Measurements from ENCODE around the gene NCKAP5. TPM values are rescaled to one million over a fixed set of nuclear protein-coding genes. Genes with fewer than 3 reads are reported as not detected.

The NCKAP5 gene
- polyA plus RNA-seq, 3 donors, result not detected

- no peak overlapping the region for H3K27ac Mint-ChIP-seq
- no peak overlapping the region for H3K4me3 Mint-ChIP-seq
- H3K9me3 ChIP-seq (replicated peaks in 1 of 2; ENCODE audit: control insufficient read depth in 1 of 2, insufficient read depth in 1 of 2, low read length in 2 of 2), result peaks cover 17% of the 10 kb centered on the region in 2 donors
- TF ChIP-seq, protein P1, sequence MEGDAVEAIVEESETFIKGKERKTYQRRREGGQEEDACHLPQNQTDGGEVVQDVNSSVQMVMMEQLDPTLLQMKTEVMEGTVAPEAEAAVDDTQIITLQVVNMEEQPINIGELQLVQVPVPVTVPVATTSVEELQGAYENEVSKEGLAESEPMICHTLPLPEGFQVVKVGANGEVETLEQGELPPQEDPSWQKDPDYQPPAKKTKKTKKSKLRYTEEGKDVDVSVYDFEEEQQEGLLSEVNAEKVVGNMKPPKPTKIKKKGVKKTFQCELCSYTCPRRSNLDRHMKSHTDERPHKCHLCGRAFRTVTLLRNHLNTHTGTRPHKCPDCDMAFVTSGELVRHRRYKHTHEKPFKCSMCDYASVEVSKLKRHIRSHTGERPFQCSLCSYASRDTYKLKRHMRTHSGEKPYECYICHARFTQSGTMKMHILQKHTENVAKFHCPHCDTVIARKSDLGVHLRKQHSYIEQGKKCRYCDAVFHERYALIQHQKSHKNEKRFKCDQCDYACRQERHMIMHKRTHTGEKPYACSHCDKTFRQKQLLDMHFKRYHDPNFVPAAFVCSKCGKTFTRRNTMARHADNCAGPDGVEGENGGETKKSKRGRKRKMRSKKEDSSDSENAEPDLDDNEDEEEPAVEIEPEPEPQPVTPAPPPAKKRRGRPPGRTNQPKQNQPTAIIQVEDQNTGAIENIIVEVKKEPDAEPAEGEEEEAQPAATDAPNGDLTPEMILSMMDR (IDR thresholded peaks at IDR 0.05), result no peak
- no CpG with 5 or more reads among the region's 1 CpG for WGBS (ENCODE audit: insufficient coverage)
- H3K27me3 Mint-ChIP-seq (ENCODE audit: low read depth in 3 of 3), result peaks cover 0 to 1% (median 0%) of the 10 kb centered on the region in 3 donors
- H3K4me2 ChIP-seq (replicated peaks; ENCODE audit: extremely low read depth, low read length, poor library complexity, severe bottlenecking), result no peak overlapping the region
- H3K4me1 Mint-ChIP-seq, result no peaks in the 10 kb centered on the region
- H3K27me3 ChIP-seq (ENCODE audit: control insufficient read depth in 2 of 2, insufficient read depth in 2 of 2, low read length in 2 of 2), result no peaks in the 10 kb centered on the region
- H2AFZ ChIP-seq (ENCODE audit: insufficient read depth, low read depth, low read length, poor library complexity, severe bottlenecking), result no peak overlapping the region
- no peaks in the 10 kb centered on the region for H3K36me3 ChIP-seq (replicated peaks in 1 of 2; ENCODE audit: control insufficient read depth in 1 of 2, insufficient read depth in 2 of 2, low read length in 2 of 2)
- H3K27ac ChIP-seq (ENCODE audit: low read depth in 1 of 2, low read length in 2 of 2), result no peak overlapping the region
- no peaks in the 10 kb centered on the region for H3K36me3 Mint-ChIP-seq
- no peaks in the 10 kb centered on the region for H3K4me1 ChIP-seq (ENCODE audit: control insufficient read depth in 1 of 2, insufficient read depth in 2 of 2, low read length in 2 of 2)
- H3K79me2 ChIP-seq (ENCODE audit: insufficient read depth, low read length), result no peaks in the 10 kb centered on the region
- intact Hi-C loops (cut with micrococcal nuclease), result no loop called here
- no peaks in the 10 kb centered on the region for H4K20me1 ChIP-seq (ENCODE audit: insufficient read depth, low read length)
- H3K9ac ChIP-seq (ENCODE audit: insufficient read depth, low read length, poor library complexity, severe bottlenecking), result no peak overlapping the region
- H3K4me3 ChIP-seq (replicated peaks in 1 of 3; ENCODE audit: low read depth in 2 of 3, low read length in 3 of 3), result no peak overlapping the region
- peaks cover 5 to 12% (median 8%) of the 10 kb centered on the region in 7 donors for H3K9me3 Mint-ChIP-seq
- no peak for DNase-seq
These were observed 174.4 kb downstream of the NCKAP5 start for GRCh38 chr2:133393895-133394294.

- peaks cover 0 to 3% (median 0%) of the 10 kb centered on the region in 3 donors for H3K27me3 Mint-ChIP-seq (ENCODE audit: low read depth in 3 of 3)
- intact Hi-C loops (cut with micrococcal nuclease), result no loop called here
- TF ChIP-seq, protein P1 (IDR thresholded peaks at IDR 0.05), result no peak
- Histone ChIP-seq H3K79me2 (ENCODE audit: insufficient read depth, low read length) (no peaks in the 10 kb centered on the region), H3K36me3 (replicated peaks in 1 of 2; ENCODE audit: control insufficient read depth in 1 of 2, insufficient read depth in 2 of 2, low read length in 2 of 2) (no peaks in the 10 kb centered on the region), H3K9ac (ENCODE audit: insufficient read depth, low read length, poor library complexity, severe bottlenecking) (no peak overlapping the region), H3K27me3 (ENCODE audit: control insufficient read depth in 2 of 2, insufficient read depth in 2 of 2, low read length in 2 of 2) (no peaks in the 10 kb centered on the region), H2AFZ (ENCODE audit: insufficient read depth, low read depth, low read length, poor library complexity, severe bottlenecking) (no peak overlapping the region), H3K9me3 (replicated peaks in 1 of 2; ENCODE audit: control insufficient read depth in 1 of 2, insufficient read depth in 1 of 2, low read length in 2 of 2) (peaks cover 17 to 24% of the 10 kb centered on the region in 2 donors), H3K4me1 (ENCODE audit: control insufficient read depth in 1 of 2, insufficient read depth in 2 of 2, low read length in 2 of 2) (no peaks in the 10 kb centered on the region), H3K4me2 (replicated peaks; ENCODE audit: extremely low read depth, low read length, poor library complexity, severe bottlenecking) (no peak overlapping the region), H4K20me1 (ENCODE audit: insufficient read depth, low read length) (no peaks in the 10 kb centered on the region), H3K27ac (ENCODE audit: low read depth in 1 of 2, low read length in 2 of 2) (no peak overlapping the region), H3K4me3 (replicated peaks in 1 of 3; ENCODE audit: low read depth in 2 of 3, low read length in 3 of 3) (no peak overlapping the region)
- peaks cover 7 to 28% (median 20%) of the 10 kb centered on the region in 7 donors for H3K9me3 Mint-ChIP-seq
- no peaks in the 10 kb centered on the region for H3K4me1 Mint-ChIP-seq
- WGBS (ENCODE audit: insufficient coverage), result 94% methylated on average over 2 of the region's 4 CpGs
- H3K27ac Mint-ChIP-seq, result no peak overlapping the region
- no peak overlapping the region for H3K4me3 Mint-ChIP-seq
- DNase-seq, result no peak
- no peaks in the 10 kb centered on the region for H3K36me3 Mint-ChIP-seq
These were observed 178.1 kb downstream of the NCKAP5 start for GRCh38 chr2:133390156-133390555.
